ENCODE results near the gene SUGP2.

The SUGP2 gene

DNA sequence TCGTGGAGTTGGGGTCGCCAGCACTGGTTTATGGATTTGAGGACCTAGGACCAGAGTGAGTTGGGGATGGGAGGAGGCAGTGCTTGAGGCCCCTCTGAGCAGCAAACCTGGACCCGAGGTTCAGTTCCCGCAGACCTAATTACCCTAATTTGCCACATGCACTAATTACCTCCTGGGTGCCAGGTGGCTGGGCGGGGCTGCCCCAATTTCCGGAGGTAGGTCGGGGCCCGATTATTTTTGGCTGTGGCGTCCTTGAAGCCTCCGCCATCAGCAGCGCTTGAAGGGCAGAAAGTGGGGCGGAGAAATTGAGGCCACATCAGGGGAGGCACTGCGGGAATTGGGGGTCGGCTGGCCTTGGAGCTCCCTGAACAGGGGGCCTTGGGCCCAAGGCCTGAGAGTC, 86.4 kb downstream of the SUGP2 start:
- peaks cover 5% of the 10 kb centered on the region for H3K4me1 ChIP-seq (ENCODE audit: insufficient read depth, poor library complexity, severe bottlenecking)
- H3K9me3 ChIP-seq (ENCODE audit: severe bottlenecking), result no peaks in the 10 kb centered on the region
- H3K4me3 ChIP-seq (ENCODE audit: severe bottlenecking), result no peak overlapping the region
- TF ChIP-seq, protein P1, sequence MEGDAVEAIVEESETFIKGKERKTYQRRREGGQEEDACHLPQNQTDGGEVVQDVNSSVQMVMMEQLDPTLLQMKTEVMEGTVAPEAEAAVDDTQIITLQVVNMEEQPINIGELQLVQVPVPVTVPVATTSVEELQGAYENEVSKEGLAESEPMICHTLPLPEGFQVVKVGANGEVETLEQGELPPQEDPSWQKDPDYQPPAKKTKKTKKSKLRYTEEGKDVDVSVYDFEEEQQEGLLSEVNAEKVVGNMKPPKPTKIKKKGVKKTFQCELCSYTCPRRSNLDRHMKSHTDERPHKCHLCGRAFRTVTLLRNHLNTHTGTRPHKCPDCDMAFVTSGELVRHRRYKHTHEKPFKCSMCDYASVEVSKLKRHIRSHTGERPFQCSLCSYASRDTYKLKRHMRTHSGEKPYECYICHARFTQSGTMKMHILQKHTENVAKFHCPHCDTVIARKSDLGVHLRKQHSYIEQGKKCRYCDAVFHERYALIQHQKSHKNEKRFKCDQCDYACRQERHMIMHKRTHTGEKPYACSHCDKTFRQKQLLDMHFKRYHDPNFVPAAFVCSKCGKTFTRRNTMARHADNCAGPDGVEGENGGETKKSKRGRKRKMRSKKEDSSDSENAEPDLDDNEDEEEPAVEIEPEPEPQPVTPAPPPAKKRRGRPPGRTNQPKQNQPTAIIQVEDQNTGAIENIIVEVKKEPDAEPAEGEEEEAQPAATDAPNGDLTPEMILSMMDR (IDR thresholded peaks at IDR 0.05; ENCODE audit: poor library complexity, severe bottlenecking), result no peak
- H3K27ac ChIP-seq (ENCODE audit: poor library complexity, severe bottlenecking), result no peak overlapping the region
- ATAC-seq (ENCODE audit: low read depth) (no peak), DNase-seq (ENCODE audit: low spot score) (no peak)
- peaks cover 10% of the 10 kb centered on the region; the same call in 1 of the 2 replicates for H3K36me3 ChIP-seq (ENCODE audit: low read depth)
- no peaks in the 10 kb centered on the region for H3K27me3 ChIP-seq (ENCODE audit: insufficient read depth, poor library complexity, severe bottlenecking)

DNA sequence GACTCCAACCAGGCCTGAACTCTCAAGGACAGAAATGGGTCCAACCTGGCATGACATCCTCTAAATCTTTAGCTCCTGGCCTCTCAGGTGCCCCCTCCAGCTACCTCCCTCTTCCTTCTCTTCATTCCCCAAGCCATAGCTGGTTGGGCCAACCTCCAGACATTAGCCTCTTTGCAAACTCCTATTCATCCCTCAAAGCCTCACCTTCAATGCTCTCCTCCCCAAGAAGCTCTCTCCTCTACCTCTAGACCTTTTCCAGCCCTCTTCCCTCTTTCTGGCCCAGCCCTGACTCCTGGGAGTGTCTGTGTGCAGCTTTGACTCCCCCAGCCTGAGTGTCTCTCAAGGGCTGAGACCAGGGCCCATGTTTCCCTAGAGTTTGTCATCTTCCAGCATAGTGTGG, 87.0 kb downstream of the SUGP2 start:
- ATAC-seq (ENCODE audit: low read depth) (no peak), DNase-seq (ENCODE audit: low spot score) (no peak)
- TF ChIP-seq, protein P1 (IDR thresholded peaks at IDR 0.05; ENCODE audit: poor library complexity, severe bottlenecking), result no peak
- H3K27ac ChIP-seq (ENCODE audit: poor library complexity, severe bottlenecking), result no peak overlapping the region
- no peak overlapping the region for H3K4me3 ChIP-seq (ENCODE audit: severe bottlenecking)
- H3K4me1 ChIP-seq (ENCODE audit: insufficient read depth, poor library complexity, severe bottlenecking), result peaks cover 2% of the 10 kb centered on the region
- no peaks in the 10 kb centered on the region for H3K9me3 ChIP-seq (ENCODE audit: severe bottlenecking)
- H3K36me3 ChIP-seq (ENCODE audit: low read depth), result peaks cover 10% of the 10 kb centered on the region; the same call in 1 of the 2 replicates
- H3K27me3 ChIP-seq (ENCODE audit: insufficient read depth, poor library complexity, severe bottlenecking), result no peaks in the 10 kb centered on the region

DNA sequence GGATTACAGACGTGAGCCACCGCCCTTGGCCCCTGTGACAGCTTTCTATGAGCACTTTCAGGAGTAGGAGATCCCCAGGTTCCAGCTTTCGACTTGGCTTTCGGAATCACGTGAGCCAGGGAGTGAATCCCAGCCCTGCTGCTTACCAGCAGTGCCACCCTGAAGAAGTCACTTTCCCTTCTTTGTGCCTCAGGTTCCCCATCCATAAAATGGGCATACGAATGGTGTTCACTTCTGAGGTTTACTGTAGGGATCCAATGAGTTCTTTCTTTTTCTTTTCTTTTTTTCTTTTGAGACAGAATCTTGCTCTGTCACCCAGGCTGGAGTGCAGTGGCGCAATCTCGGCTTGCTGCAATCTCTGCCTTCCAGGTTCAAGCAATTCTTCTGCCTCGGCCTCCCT, 88.0 kb downstream of the SUGP2 start:
- DNase-seq (ENCODE audit: low spot score) (no peak), ATAC-seq (ENCODE audit: low read depth) (no peak)
- H3K4me3 ChIP-seq (ENCODE audit: severe bottlenecking), result no peak overlapping the region
- no peaks in the 10 kb centered on the region for H3K4me1 ChIP-seq (ENCODE audit: insufficient read depth, poor library complexity, severe bottlenecking)
- no peak overlapping the region for H3K27ac ChIP-seq (ENCODE audit: poor library complexity, severe bottlenecking)
- H3K27me3 ChIP-seq (ENCODE audit: insufficient read depth, poor library complexity, severe bottlenecking), result no peaks in the 10 kb centered on the region
- TF ChIP-seq, protein P1 (IDR thresholded peaks at IDR 0.05; ENCODE audit: poor library complexity, severe bottlenecking), result no peak
- peaks cover 10% of the 10 kb centered on the region; the same call in 1 of the 2 replicates for H3K36me3 ChIP-seq (ENCODE audit: low read depth)
- no peaks in the 10 kb centered on the region for H3K9me3 ChIP-seq (ENCODE audit: severe bottlenecking)

DNA sequence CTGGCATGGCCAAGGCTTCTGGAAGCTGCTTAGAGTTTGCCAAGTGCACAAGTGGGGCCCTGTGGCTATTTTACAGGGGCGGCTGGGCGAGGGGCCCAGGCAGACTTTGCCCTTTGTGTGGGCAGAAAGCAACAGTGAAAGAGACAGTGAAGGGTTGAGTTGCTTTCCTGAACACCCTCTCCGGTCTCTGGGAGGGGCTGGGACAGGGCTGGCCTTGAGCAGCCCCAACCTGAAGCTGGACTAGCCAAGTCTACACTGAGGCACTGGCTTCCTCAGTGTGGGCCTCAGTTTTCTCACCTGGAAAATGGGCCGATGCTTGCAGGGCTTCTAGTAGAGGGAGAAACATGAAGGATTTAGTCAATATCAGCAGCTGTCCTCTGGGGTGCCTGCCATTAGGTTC, 89.9 kb downstream of the SUGP2 start:
- H3K27me3 ChIP-seq (ENCODE audit: insufficient read depth, poor library complexity, severe bottlenecking), result no peaks in the 10 kb centered on the region
- H3K4me3 ChIP-seq (ENCODE audit: severe bottlenecking), result no peak overlapping the region
- ATAC-seq (ENCODE audit: low read depth), result no peak
- TF ChIP-seq, protein P1 (IDR thresholded peaks at IDR 0.05; ENCODE audit: poor library complexity, severe bottlenecking), result no peak
- DNase-seq (ENCODE audit: low spot score), result no peak
- H3K36me3 ChIP-seq (ENCODE audit: low read depth), result peaks cover 18% of the 10 kb centered on the region
- H3K27ac ChIP-seq (ENCODE audit: poor library complexity, severe bottlenecking), result no peak overlapping the region
- no peaks in the 10 kb centered on the region for H3K9me3 ChIP-seq (ENCODE audit: severe bottlenecking)
- no peaks in the 10 kb centered on the region for H3K4me1 ChIP-seq (ENCODE audit: insufficient read depth, poor library complexity, severe bottlenecking)

DNA sequence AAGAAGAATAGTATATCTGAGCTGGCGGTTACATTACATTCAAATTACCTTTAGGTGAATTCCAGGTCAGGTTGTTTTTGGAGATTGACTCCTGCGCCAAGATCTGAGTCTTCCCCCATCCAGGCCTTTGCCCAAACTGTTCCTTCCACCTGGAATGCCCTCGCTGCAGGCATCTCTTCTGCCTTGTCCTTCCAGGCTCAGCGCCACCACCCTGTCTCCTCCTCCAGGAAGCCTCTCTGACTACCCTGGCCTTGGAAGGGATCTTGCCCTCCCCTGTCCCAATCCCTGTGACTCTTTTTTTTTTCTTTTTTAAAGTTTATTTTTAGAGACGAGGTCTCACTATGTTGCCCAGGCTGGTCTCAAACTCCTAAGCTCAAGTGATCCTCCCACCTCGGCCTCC, 90.6 kb downstream of the SUGP2 start:
- Histone ChIP-seq H3K9me3 (ENCODE audit: severe bottlenecking) (no peaks in the 10 kb centered on the region), H3K27me3 (ENCODE audit: insufficient read depth, poor library complexity, severe bottlenecking) (no peaks in the 10 kb centered on the region), H3K4me1 (ENCODE audit: insufficient read depth, poor library complexity, severe bottlenecking) (no peaks in the 10 kb centered on the region), H3K27ac (ENCODE audit: poor library complexity, severe bottlenecking) (no peak overlapping the region), H3K36me3 (ENCODE audit: low read depth) (peaks cover 25% of the 10 kb centered on the region), H3K4me3 (ENCODE audit: severe bottlenecking) (no peak overlapping the region)
- DNase-seq (ENCODE audit: low spot score), result no peak
- ATAC-seq (ENCODE audit: low read depth), result no peak
- TF ChIP-seq, protein P1 (IDR thresholded peaks at IDR 0.05; ENCODE audit: poor library complexity, severe bottlenecking), result no peak

All from RWPE2 (cell line).